GM12892 (cell line): ENCODE results near the gene LRRC27.

Experiments
- POLR2A ChIP-seq: IDR thresholded peaks from 2 replicates; pipeline ENCODE4 v1.6.1; 2011; ENCODE audit warnings: low read depth, low read length, control low read depth
- POLR2AphosphoS5 ChIP-seq: IDR thresholded peaks from 2 replicates; pipeline ENCODE4 v1.6.1; 2011; ENCODE audit warnings: low read depth, low read length, control low read depth
- TAF1 ChIP-seq: IDR thresholded peaks from 2 replicates; pipeline ENCODE4 v1.6.1; 2011; ENCODE audit warnings: low read depth, mild to moderate bottlenecking, control low read depth, low read length, borderline replicate concordance

GRCh38 chr10:132363921-132364593 is 32.1 kb downstream of the LRRC27 start:
- TF ChIP-seq TAF1, result no peak
- TF ChIP-seq POLR2A, result no peak
- no peak for TF ChIP-seq POLR2AphosphoS5
